ENCODE measurements around the gene SCNN1B. TPM values are rescaled to one million over a fixed set of nuclear protein-coding genes. Genes with fewer than 3 reads are reported as not detected.

Gene SCNN1B
- total RNA-seq, 1 donor: not detected

GRCh38 chr16:23367988-23368387, 65.9 kb downstream of the SCNN1B start:
- H3K4me3 ChIP-seq (ENCODE audit: insufficient read depth, low read length): no peak overlapping the region
- H3K9me3 ChIP-seq (ENCODE audit: low read depth, low read length): no peaks in the 10 kb centered on the region
- no peak for TF ChIP-seq CTCF (IDR thresholded peaks at IDR 0.05; ENCODE audit: extremely low read depth, low read depth, low read length)
- no peak overlapping the region for H3K27ac ChIP-seq (ENCODE audit: low read depth, low read length)
- H3K79me2 ChIP-seq (ENCODE audit: insufficient read depth, low read length): no peaks in the 10 kb centered on the region
- no peaks in the 10 kb centered on the region for H4K20me1 ChIP-seq (ENCODE audit: insufficient read depth, low read length)
- no peak overlapping the region for H2AFZ ChIP-seq (ENCODE audit: low read length)
- H3K36me3 ChIP-seq (ENCODE audit: insufficient read depth, low read length): no peaks in the 10 kb centered on the region
- DNase-seq (ENCODE audit: insufficient read length, low spot score, missing footprints): peak; percentile 3
- no peaks in the 10 kb centered on the region for H3K4me1 ChIP-seq (ENCODE audit: insufficient read depth, low read length)
- no peak overlapping the region for H3K4me2 ChIP-seq (ENCODE audit: insufficient read depth, low read length)
- H3K27me3 ChIP-seq (ENCODE audit: insufficient read depth, low read length): peaks cover 3% of the 10 kb centered on the region

- Histone ChIP-seq H3K4me1 (ENCODE audit: insufficient read depth, low read length) (no peaks in the 10 kb centered on the region), H3K27ac (ENCODE audit: low read depth, low read length) (no peak overlapping the region), H3K27me3 (ENCODE audit: insufficient read depth, low read length) (peaks cover 3% of the 10 kb centered on the region), H3K4me2 (ENCODE audit: insufficient read depth, low read length) (no peak overlapping the region), H3K36me3 (ENCODE audit: insufficient read depth, low read length) (no peaks in the 10 kb centered on the region), H2AFZ (ENCODE audit: low read length) (no peak overlapping the region), H3K79me2 (ENCODE audit: insufficient read depth, low read length) (no peaks in the 10 kb centered on the region), H3K9me3 (ENCODE audit: low read depth, low read length) (no peaks in the 10 kb centered on the region), H4K20me1 (ENCODE audit: insufficient read depth, low read length) (no peaks in the 10 kb centered on the region), H3K4me3 (ENCODE audit: insufficient read depth, low read length) (no peak overlapping the region)
- DNase-seq (ENCODE audit: insufficient read length, low spot score, missing footprints): peak; percentile 10
- TF ChIP-seq CTCF (IDR thresholded peaks at IDR 0.05; ENCODE audit: extremely low read depth, low read depth, low read length): no peak
Measured at GRCh38 chr16:23368469-23368868, 66.4 kb downstream of the SCNN1B start.

GRCh38 chr16:23369416-23369815, 67.3 kb downstream of the SCNN1B start:
- H3K4me2 ChIP-seq (ENCODE audit: insufficient read depth, low read length): no peak overlapping the region

GRCh38 chr16:23371368-23371767, 69.3 kb downstream of the SCNN1B start:
- Histone ChIP-seq H3K9me3 (ENCODE audit: low read depth, low read length) (no peaks in the 10 kb centered on the region), H3K4me2 (ENCODE audit: insufficient read depth, low read length) (no peak overlapping the region), H3K36me3 (ENCODE audit: insufficient read depth, low read length) (no peaks in the 10 kb centered on the region), H3K4me1 (ENCODE audit: insufficient read depth, low read length) (no peaks in the 10 kb centered on the region), H4K20me1 (ENCODE audit: insufficient read depth, low read length) (no peaks in the 10 kb centered on the region), H3K79me2 (ENCODE audit: insufficient read depth, low read length) (no peaks in the 10 kb centered on the region), H3K4me3 (ENCODE audit: insufficient read depth, low read length) (no peak overlapping the region), H3K27ac (ENCODE audit: low read depth, low read length) (no peak overlapping the region), H3K27me3 (ENCODE audit: insufficient read depth, low read length) (peaks cover 8% of the 10 kb centered on the region), H2AFZ (ENCODE audit: low read length) (no peak overlapping the region)
- peak; percentile 18 for DNase-seq (ENCODE audit: insufficient read length, low spot score, missing footprints)
- no peak for TF ChIP-seq CTCF (IDR thresholded peaks at IDR 0.05; ENCODE audit: extremely low read depth, low read depth, low read length)

More at GRCh38 chr16:23369416-23369815, 67.3 kb downstream of the SCNN1B start:
- Histone ChIP-seq H3K27me3 (ENCODE audit: insufficient read depth, low read length) (peaks cover 3% of the 10 kb centered on the region), H3K9me3 (ENCODE audit: low read depth, low read length) (no peaks in the 10 kb centered on the region), H4K20me1 (ENCODE audit: insufficient read depth, low read length) (no peaks in the 10 kb centered on the region), H3K27ac (ENCODE audit: low read depth, low read length) (no peak overlapping the region), H3K4me1 (ENCODE audit: insufficient read depth, low read length) (no peaks in the 10 kb centered on the region), H2AFZ (ENCODE audit: low read length) (no peak overlapping the region), H3K4me3 (ENCODE audit: insufficient read depth, low read length) (no peak overlapping the region), H3K79me2 (ENCODE audit: insufficient read depth, low read length) (no peaks in the 10 kb centered on the region), H3K36me3 (ENCODE audit: insufficient read depth, low read length) (no peaks in the 10 kb centered on the region)
- peak; percentile 29 for DNase-seq (ENCODE audit: insufficient read length, low spot score, missing footprints)
- TF ChIP-seq CTCF (IDR thresholded peaks at IDR 0.05; ENCODE audit: extremely low read depth, low read depth, low read length): no peak

All from osteoblast (primary cell).